GM19455 (cell line): Measurements from ENCODE around the gene IL16.

ENCODE experiments used
- ATAC-seq: cut with Tn5 transposase; IDR thresholded peaks from one replicate; pipeline ENCODE4 v1.9.1; 2021; ENCODE audit not compliant: unreplicated experiment

IL16 gene

GRCh38 chr15:81254277-81254915, 57.7 kb downstream of the IL16 start:
- ATAC-seq = no peak

GRCh38 chr15:81254916-81255290, 58.2 kb downstream of the IL16 start:
- ATAC-seq = no peak

- no peak for ATAC-seq
Measured at GRCh38 chr15:81255315-81255957, 58.8 kb downstream of the IL16 start.

GRCh38 chr15:81255958-81256320, 59.3 kb downstream of the IL16 start:
- no peak for ATAC-seq

DNA sequence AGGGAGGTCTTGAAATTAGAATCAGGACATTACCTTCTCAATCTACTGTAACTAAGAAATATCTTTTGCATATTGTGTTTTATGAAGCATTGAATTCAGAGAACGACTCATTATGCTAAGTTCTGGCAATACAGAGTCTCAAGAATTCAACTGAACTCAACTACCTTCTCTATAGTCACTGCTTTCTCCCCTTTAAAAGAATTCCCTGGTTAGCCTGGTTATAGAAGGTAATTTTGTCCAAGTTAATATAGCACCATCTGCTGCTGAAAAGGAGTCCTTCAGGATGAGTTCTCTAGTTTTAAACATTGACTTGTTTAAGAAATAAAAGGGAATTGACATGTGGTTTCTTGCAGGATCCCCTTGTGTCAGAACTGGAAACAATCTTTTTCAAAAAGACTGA, 60.2 kb downstream of the IL16 start:
- no peak for ATAC-seq

DNA sequence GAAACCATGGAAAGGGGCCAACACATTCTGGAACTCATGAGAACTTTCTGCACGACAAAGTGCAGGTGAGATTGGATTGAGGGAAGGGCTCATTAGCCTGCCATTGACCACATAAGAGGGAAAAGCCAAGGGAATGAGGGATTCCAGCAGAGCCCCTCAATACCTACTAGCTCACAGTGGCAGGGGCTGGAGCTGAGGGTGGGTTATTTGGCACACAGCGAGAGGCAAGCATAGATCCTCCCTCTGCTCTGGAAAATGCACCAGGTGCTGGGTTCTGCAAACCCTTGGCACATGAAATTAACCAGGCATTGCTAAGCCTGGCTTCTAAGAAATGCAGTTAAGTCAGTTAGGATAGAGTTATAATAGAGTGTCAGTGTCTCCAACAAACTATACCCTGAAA, 60.8 kb downstream of the IL16 start:
- no peak for ATAC-seq

DNA sequence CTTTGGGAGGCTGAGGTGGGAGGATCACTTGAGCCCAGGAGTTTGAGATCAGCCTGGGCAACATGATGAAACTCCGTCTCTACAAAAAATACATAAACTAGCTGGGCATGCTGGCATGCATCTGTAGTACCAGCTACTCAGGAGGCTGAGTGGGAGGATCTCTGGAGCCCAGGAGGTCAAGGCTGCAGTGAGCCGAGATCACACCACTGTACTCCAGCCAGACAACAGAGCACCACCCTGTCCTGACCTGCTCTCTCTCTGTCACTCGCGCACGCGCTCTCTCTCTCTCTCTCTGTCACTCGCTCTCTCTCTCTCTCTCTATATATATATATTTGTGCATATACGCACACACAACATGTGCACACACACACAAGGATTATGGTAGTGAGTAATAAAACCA, 61.8 kb downstream of the IL16 start:
- ATAC-seq = no peak

GRCh38 chr15:81259760-81260298, 63.1 kb downstream of the IL16 start:
- ATAC-seq = no peak

GRCh38 chr15:81261172-81261811, 64.6 kb downstream of the IL16 start:
- no peak for ATAC-seq

DNA sequence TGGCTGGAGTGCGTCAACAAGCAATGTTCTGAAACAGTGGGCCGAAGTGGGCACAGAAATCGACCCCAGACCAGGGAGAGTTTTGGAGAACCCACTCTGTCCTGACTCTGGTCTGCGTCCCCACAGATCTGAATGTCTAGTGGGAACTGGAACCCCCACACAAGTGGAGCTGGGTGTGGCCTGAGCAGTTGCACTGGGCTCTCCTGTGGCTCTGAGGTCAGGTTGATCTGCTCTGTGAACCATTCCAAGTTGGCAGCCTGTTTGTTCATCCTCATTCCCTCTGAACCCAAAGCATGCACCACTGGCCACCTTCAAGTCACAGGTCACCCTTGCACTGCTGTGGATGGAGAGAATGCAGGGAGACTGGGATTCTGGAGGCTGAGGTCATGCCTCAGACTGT, 66.8 kb downstream of the IL16 start:
- ATAC-seq = no peak

DNA sequence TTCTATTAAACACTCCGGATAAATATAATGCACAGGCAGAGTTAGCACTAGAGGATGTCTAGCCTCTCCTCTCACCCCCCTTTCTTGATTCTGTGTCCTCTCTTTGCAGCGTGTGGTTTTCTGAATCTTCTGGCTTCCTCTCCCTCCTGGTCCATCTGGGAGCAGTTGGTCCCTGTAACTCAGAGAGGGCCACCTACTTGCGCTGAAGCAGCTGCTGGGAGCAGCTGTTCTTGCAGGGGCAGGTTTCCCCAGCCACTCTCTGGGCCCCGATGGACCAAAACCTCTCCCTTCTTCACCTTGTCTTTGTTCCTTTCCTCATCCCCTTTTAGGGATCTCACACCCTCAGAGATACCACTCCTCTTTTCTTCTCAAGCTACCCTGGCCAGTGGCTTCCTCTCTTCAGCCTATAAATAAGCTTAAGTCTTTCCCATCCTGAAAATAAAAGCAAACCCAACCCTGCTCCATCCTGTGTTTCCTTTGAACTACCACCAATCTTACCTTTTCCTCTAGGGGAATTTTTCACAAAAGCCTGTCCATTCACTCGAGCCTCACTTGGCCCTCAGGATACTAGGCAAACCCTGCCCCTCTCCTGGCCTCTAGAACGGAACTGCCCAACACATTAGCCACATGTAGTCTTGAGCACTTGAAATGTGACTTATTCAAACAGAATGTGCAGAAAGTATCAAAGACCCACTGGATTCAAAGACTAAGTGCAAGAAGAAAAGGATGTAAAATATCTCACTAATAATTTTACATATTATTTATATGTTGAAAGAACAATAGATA, 67.6 kb downstream of the IL16 start:
- ATAC-seq = no peak

DNA sequence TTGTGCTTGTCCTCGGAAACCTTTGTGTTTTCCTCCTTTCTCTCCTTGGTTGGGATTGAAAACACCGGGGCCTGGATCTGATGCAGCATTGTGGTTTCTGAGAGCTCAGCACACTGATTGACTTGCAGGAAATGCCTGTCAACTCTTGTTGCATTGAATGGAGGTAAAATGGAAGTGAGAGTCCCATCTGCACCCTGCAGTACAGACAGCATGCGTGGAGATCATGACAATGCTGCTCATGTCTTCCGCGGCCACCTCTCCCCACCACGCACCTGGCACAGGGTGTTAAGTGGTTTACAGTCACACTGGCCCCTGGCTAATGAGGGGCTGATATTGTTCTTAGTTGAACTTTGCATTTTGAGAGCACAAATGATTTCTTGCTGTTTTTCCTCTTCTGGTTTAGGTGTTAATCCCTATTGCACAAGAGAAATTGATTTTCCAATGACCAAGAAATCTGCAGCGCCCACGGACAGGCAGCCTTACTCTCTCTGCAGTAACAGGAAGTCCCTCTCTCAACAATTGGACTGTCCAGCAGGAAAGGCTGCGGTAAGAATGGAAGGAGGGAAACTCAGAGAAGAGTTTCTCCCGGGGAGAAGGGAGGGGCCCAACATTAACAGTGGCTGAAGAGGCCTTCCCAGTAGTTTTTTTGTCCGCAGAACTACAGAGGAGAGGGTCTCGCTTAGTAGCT, 68.7 kb downstream of the IL16 start:
- ATAC-seq = peak; percentile 11

DNA sequence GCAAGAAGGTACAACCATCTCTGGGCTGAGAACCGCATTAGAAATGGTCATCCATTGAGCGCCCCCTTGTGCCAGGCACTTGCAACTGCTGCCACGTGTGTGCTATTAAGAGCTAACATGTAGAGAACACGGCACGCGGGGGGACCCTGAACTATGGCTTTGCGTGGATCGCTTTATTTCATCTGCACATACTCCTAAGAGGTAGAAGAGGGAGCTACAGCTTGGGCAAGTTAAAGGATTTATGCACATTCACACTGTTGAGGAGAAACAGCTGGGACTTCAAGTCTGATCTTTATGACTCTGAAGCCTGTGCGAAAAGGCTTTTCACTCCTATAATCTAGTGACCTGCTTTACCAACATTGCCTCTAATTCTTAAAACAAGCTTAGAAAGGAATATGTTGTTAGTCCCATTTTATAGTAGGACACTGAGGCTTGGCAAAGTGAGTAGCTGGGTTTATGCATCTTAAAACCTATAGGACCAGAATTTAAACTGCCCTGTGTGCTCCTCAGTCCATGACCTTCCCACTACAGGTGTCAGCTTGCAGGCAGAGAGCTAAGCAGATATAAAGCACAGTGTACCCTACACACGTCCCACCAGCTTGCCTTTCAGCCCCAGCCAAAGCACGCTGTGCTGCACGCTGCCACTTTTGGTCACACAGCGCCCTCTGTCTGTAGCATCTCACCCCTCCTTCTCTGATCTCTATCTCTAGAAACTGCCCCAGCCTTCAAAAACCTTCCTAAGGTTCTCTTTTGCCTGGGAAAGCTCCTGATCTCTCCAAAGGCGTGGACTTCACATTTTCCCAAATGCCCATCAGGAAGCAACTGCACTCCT, 69.5 kb downstream of the IL16 start:
- peak; percentile 89 for ATAC-seq

- no peak for ATAC-seq
Measured at GRCh38 chr15:81268340-81268739, 71.7 kb downstream of the IL16 start.

DNA sequence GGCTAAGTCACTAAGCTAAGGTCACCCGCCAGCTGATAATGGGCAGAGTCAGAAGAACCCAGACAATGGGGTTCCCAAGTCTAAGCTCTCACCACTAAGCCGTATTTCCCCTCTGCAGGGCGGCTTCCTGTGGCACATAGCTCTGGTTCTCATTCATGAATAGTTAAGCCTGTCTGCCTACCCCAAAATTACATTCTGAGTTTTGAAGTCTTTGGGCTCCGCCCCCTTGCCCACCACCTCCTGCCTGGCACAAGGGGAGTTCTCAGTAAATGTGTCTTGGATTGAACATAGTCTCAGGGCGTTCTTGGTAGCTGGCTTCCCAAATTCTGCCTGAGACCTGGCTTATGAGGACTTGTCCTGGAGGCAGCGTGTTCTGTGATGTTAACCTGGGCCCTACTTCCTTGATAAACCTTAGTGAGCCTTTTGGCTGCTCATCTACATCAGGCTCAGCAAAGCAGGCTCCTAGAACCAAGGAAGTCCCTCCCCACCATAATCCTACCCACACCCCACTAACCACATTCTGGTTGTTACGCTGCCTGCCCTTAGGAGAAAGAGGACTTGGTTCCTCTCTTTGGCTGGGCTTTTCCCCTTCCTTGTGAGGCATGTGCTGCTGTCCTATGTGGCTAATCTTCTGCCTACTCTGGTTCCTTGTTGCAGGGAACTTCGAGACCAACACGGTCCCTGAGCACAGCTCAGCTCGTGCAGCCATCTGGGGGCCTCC, 72.4 kb downstream of the IL16 start:
- ATAC-seq = no peak

DNA sequence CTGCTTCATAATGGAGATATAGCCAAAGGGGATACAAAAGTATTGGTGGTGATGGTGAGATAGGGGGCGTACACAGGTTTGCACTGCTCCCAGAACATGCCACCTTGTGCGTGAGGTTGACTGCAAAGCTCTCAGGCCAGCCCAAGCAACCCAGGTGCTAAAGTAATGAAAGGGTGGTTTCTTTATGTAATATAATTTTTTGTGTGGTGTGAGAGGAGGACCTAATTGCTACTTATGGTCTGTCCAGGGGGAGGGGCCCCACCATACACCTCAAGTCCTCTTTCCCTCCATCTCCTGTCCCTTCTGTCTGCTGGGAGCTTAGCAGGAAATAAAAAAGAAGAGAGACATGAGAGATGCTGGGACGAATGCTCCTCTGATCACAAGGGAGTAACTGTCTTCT, 73.5 kb downstream of the IL16 start:
- no peak for ATAC-seq

- no peak for ATAC-seq
Measured at GRCh38 chr15:81270781-81271491, 74.3 kb downstream of the IL16 start.

- no peak for ATAC-seq
Measured at GRCh38 chr15:81271761-81272644, 75.3 kb downstream of the IL16 start.
